ENCODE data around the gene TMEM107. TPM values are rescaled to one million over a fixed set of nuclear protein-coding genes. Genes with fewer than 3 reads are reported as not detected.

The TMEM107 gene
- total RNA-seq, 4 donors from 2014 or later: 0.77 to 42.6 (median 25.1) TPM

GRCh38 chr17:8210761-8211458 is 34.7 kb upstream of the TMEM107 start:
- peak overlapping the region; percentile 35 to 48 for H3K4me3 ChIP-seq
- H3K4me1 ChIP-seq: no peaks in the 10 kb centered on the region
- no peaks in the 10 kb centered on the region for H3K27me3 ChIP-seq
- no peaks in the 10 kb centered on the region for H3K9me3 ChIP-seq
- no peaks in the 10 kb centered on the region for H3K36me3 ChIP-seq
- H3K27ac ChIP-seq: peak overlapping the region; percentile 83 to 87
- no peak for TF ChIP-seq CTCF (IDR thresholded peaks at IDR 0.05)
- no peak for TF ChIP-seq POLR2A (IDR thresholded peaks at IDR 0.05)
- intact Hi-C loops (cut with DNase I; ENCODE audit: low total_unique reads): no loop called here
- no peak for DNase-seq

DNA sequence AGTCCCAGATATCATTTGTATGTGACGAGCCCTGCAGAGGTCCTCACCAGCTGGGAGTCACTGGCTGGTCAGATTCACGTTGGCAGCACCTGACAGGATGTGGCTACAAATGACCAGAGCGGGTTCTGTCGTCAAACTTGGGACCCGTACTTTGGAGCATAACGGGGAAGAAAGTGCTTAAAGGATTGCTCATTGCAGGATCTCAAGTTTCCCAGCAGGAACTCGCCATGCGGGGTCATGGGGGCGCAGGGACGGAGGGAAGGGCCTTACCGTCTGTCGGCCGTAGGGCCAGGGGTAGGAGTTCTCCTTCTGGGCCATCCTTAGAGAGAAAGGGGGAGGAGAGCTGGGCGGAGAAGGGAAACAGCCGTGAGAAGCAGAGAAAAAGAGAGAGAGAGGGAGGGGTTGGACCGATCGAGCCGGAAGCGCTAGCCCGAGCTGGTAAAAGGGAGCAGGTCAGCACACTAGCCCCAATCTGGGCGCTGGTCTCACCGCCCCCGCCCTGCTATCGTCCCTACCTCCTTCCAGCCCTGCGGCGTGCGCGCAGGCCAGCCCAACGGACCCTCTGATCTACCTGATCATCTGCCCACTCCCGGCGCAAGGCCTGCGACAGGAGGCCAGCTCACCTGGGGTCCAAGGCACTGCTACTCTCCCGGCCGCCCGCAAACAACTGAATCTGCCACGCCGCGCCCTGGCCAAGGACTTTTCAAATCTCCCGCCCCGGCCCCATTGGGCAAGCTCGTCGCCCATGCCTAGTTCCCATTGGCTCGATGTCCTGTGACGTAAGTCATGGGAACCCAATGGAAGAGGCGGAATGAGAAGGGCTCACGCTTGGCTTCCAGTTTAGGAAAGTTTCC is 34.0 kb upstream of the TMEM107 start, which contains the start of gene AURKB:
AURKB (minus strand) TSS at position 669 of the 854 bp plus-strand sequence; CDS start at position 318, 351 bp downstream.
- Histone ChIP-seq H3K27ac (peak within 1 kb of the TSS; percentile 83 to 87), H3K27me3 (no peaks in the 10 kb centered on the region), H3K4me1 (no peaks in the 10 kb centered on the region), H3K9me3 (no peaks in the 10 kb centered on the region), H3K36me3 (no peaks in the 10 kb centered on the region), H3K4me3 (peak within 1 kb of the TSS; percentile 35 to 48)
- DNase-seq: peak; percentile 92 to 97
- intact Hi-C loops (cut with DNase I; ENCODE audit: low total_unique reads): no loop called here
- TF ChIP-seq CTCF (IDR thresholded peaks at IDR 0.05) (no peak), POLR2A (IDR thresholded peaks at IDR 0.05) (no peak)

DNA sequence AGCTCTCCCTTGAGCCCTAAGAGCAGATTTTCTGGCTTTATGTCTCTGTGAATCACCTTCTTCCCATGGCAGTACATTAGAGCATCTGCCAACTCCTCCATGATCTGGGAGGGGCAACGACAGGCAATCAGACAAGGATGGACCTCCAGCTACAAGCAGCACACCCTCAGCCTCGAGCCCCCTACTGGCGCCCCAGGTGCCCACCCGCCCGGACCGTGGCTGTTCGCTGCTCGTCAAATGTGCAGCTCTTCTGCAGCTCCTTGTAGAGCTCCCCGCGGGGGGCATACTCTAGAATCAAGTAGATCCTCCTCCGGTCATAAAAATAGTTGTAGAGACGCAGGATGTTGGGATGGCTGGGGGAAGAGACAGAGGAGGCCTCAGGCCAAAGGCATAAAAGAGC is 30.4 kb upstream of the TMEM107 start:
- intact Hi-C loops (cut with DNase I; ENCODE audit: low total_unique reads): no loop called here
- Histone ChIP-seq H3K4me3 (no peak overlapping the region), H3K36me3 (no peaks in the 10 kb centered on the region), H3K27ac (no peak overlapping the region), H3K9me3 (no peaks in the 10 kb centered on the region), H3K27me3 (no peaks in the 10 kb centered on the region), H3K4me1 (no peaks in the 10 kb centered on the region)
- DNase-seq: no peak
- TF ChIP-seq POLR2A (IDR thresholded peaks at IDR 0.05) (no peak), CTCF (IDR thresholded peaks at IDR 0.05) (no peak)

- no peak overlapping the region for H3K27ac ChIP-seq
- TF ChIP-seq CTCF (IDR thresholded peaks at IDR 0.05) (no peak), POLR2A (IDR thresholded peaks at IDR 0.05) (no peak)
- intact Hi-C loops (cut with DNase I; ENCODE audit: low total_unique reads): no loop called here
- H3K4me3 ChIP-seq: no peak overlapping the region
- no peaks in the 10 kb centered on the region for H3K4me1 ChIP-seq
- H3K36me3 ChIP-seq: no peaks in the 10 kb centered on the region
- no peaks in the 10 kb centered on the region for H3K27me3 ChIP-seq
- no peak for DNase-seq
- no peaks in the 10 kb centered on the region for H3K9me3 ChIP-seq
Observed at GRCh38 chr17:8204761-8205555, 28.8 kb upstream of the TMEM107 start.
